GM19238 (cell line): Measurements from ENCODE around the gene APOE.

ENCODE experiments used
- DNase-seq: peaks from one replicate; pipeline ENCODE4 v3.0.0; 2011; ENCODE audit warnings: low spot score; ENCODE audit not compliant: insufficient read length

Gene APOE

DNA sequence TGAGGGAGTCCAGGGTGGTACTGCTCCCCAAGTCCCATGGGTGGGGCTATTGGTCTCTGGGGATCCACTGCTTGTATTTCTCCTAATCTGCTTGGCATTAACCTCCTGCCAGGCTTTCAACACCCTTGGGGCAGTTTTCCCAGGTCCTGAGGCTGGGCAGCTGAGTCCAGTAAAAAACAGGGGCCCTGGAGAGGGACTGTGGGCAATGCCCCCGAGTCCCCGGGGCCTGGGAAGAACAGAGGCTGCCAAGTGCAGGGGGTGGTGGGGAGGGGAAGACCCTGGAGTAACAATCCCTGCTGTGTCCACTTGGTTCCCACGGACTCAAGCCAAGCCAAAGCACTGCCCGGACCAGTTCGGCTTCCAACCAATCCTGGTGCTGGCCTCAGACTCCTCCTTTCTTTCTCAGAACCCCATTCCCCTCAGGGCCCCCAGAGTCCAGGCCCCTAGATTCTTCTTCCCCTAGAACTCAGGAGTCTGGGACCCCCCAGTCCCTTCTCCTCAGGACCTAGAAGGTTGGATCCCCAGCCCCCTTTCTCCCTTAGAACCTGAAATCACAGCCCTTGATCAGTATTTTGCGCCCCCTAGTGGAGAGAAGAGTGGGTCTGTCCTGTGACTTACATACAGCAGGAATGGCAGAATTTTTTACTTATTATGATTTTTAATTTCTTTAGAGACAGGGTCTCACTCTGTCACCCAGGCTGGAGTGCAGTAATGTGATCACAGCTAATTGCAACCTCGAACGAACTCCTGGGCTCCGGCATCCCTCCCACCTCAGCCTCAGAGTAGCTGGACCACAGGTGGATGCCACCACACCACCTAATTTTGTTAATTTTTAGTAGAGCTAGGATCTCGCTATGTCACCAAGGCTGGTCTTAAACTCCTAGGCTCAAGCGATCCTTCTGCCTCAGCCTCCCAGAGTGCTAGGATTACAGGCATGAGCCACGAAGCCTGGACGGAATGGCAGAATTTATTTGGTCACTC, 45.9 kb downstream of the APOE start:
- DNase-seq, result peak; percentile 55

- no peak for DNase-seq
These were observed 48.7 kb downstream of the APOE start for GRCh38 chr19:44954278-44954648.

- DNase-seq, result peak; percentile 93
These were observed 49.3 kb downstream of the APOE start, which contains the start of gene CLPTM1 for GRCh38 chr19:44954649-44955504. Gene CLPTM1, plus strand, starts transcription at chr19:44955380. Its CDS starts 16 bp downstream, at chr19:44955396.

DNA sequence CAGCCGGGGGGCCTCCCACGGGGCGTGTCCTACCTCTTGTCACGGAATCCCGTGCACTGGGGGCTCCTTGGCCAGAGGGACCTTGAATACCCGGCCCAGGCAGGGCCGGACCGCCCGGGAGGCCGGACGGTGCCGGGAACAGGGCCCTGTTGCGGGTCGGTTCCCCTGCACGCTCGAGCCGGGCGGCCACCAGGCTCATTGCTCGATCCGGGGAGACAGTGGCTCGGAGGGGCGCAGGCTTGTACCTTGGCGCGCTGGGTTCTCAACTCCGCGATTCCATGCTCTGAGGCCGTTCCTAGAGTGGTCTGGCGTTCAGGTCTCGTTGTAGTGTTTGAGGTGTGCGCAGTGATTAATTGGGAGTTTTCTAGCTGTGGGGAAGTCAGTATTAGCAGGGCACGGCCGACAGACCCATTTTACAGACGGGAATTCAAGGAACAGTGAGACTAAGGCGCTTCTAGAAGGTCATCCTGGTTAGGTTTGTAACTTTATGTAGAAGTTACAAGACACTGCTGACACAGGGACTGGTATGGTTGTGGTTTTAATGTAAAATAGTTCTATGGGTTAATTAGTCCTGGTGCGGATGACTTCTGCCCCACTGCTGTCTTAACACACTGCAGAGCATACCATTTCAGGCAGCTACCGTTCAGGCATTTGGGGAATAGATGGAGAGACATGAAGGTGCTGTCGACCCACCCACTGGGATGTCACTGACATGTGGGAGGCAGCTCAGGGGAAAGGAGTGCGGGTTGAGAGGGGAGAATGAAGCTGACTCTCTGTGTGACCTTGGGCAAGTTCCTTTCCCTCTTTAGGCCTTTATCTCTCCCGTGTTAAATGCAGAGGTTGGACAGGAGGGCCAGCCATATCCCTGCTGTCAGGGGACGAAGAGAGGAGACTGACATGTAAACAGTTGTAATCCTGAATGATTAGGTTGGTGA, 50.2 kb downstream of the APOE start:
- DNase-seq, result no peak

GRCh38 chr19:44957526-44957925, 51.9 kb downstream of the APOE start:
- DNase-seq, result no peak

DNA sequence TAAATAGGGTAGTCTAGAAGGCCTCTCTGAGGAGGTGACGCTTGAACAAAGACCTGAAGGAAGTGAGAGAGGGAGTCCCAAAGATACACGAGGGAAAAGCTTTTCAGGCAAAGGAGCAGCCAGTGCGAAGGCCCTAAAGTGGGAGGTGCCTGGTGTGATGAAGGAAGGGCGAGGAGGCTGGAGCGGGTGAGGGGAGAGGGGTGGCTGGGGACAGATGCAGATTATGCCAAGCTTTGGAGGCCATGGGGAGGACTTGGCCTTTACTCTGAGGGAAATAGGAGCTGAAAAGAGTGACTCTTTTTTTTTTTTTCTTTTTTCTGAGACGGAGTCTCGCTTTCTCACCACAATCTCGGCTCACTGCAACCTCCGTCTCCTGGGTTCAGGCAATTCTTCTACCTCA, 52.5 kb downstream of the APOE start:
- DNase-seq, result no peak
